Measurements from ENCODE around the gene ZNF318. TPM values are rescaled to one million over a fixed set of nuclear protein-coding genes. Genes with fewer than 3 reads are reported as not detected.

The ZNF318 gene
- total RNA-seq, 1 donor from 2014 or later = 23.2 TPM

GRCh38 chr6:43302126-43302525 is 67.3 kb downstream of the ZNF318 start:
- Mint-ChIP-seq H3K27me3 (peaks cover 17% of the 10 kb centered on the region), H3K36me3 (ENCODE audit: insufficient read depth) (no peaks in the 10 kb centered on the region), H3K4me1 (ENCODE audit: low read depth) (no peaks in the 10 kb centered on the region), H3K27ac (no peak overlapping the region), H3K4me3 (ENCODE audit: low read depth) (no peak overlapping the region), H3K9me3 (ENCODE audit: low read depth) (no peaks in the 10 kb centered on the region)
- TF ChIP-seq, protein P1, sequence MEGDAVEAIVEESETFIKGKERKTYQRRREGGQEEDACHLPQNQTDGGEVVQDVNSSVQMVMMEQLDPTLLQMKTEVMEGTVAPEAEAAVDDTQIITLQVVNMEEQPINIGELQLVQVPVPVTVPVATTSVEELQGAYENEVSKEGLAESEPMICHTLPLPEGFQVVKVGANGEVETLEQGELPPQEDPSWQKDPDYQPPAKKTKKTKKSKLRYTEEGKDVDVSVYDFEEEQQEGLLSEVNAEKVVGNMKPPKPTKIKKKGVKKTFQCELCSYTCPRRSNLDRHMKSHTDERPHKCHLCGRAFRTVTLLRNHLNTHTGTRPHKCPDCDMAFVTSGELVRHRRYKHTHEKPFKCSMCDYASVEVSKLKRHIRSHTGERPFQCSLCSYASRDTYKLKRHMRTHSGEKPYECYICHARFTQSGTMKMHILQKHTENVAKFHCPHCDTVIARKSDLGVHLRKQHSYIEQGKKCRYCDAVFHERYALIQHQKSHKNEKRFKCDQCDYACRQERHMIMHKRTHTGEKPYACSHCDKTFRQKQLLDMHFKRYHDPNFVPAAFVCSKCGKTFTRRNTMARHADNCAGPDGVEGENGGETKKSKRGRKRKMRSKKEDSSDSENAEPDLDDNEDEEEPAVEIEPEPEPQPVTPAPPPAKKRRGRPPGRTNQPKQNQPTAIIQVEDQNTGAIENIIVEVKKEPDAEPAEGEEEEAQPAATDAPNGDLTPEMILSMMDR (IDR thresholded peaks at IDR 0.05; ENCODE audit: unreplicated experiment) = no peak
- DNase-seq (ENCODE audit: low spot score, unreplicated experiment) = no peak

GRCh38 chr6:43301081-43301870 is 68.2 kb downstream of the ZNF318 start:
- H3K27ac Mint-ChIP-seq = no peak overlapping the region
- H3K36me3 Mint-ChIP-seq (ENCODE audit: insufficient read depth) = no peaks in the 10 kb centered on the region
- no peak for DNase-seq (ENCODE audit: low spot score, unreplicated experiment)
- peaks cover 19% of the 10 kb centered on the region for H3K27me3 Mint-ChIP-seq
- H3K9me3 Mint-ChIP-seq (ENCODE audit: low read depth) = no peaks in the 10 kb centered on the region
- no peaks in the 10 kb centered on the region for H3K4me1 Mint-ChIP-seq (ENCODE audit: low read depth)
- TF ChIP-seq, protein P1 (IDR thresholded peaks at IDR 0.05; ENCODE audit: unreplicated experiment) = no peak
- H3K4me3 Mint-ChIP-seq (ENCODE audit: low read depth) = no peak overlapping the region

- no peaks in the 10 kb centered on the region for H3K4me1 Mint-ChIP-seq (ENCODE audit: low read depth)
- H3K36me3 Mint-ChIP-seq (ENCODE audit: insufficient read depth) = no peaks in the 10 kb centered on the region
- no peaks in the 10 kb centered on the region for H3K9me3 Mint-ChIP-seq (ENCODE audit: low read depth)
- no peak for DNase-seq (ENCODE audit: low spot score, unreplicated experiment)
- no peak overlapping the region for H3K4me3 Mint-ChIP-seq (ENCODE audit: low read depth)
- TF ChIP-seq, protein P1 (IDR thresholded peaks at IDR 0.05; ENCODE audit: unreplicated experiment) = no peak
- H3K27me3 Mint-ChIP-seq = peaks cover 19% of the 10 kb centered on the region
- H3K27ac Mint-ChIP-seq = no peak overlapping the region
Measured at GRCh38 chr6:43299338-43300293, 69.8 kb downstream of the ZNF318 start.

DNA sequence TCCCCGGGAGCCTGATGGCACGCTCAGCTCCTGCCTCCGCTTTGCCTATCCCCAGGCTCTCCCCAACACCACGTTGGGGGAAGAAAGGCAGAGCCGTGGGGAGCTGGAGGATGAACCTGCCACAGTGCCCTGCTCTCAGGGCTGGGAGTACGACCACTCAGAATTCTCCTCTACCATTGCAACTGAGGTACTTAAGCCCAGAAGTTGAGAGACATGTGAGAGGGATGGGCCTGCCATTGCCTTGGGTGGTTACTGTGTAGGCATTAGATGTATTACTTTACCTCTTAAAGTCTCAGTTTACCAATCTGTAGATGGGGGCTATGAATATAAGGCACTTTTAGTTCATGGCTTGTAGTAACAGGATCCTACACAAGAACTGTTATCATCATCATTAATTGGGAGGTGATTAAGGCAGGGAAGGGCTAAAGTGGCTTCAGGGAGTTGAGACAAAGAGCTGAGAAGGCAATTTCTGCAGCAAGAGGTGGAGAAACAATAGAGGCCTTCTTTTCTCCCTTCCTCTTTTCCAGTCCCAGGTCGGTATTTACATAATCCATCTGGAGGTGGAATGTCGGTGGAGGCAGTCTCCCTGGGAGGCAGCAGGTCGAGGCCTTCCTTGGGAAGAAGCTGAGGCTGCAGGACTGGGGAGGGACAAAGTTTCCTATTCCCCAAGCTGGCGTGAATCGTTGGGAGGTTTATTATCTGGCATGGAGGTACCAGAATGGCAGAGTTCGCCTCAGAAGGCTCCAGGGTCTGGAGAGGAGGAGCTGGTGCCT is 70.7 kb downstream of the ZNF318 start:
- H3K27ac Mint-ChIP-seq = no peak overlapping the region
- H3K27me3 Mint-ChIP-seq = peaks cover 19% of the 10 kb centered on the region
- no peaks in the 10 kb centered on the region for H3K4me1 Mint-ChIP-seq (ENCODE audit: low read depth)
- H3K4me3 Mint-ChIP-seq (ENCODE audit: low read depth) = no peak overlapping the region
- DNase-seq (ENCODE audit: low spot score, unreplicated experiment) = no peak
- TF ChIP-seq, protein P1 (IDR thresholded peaks at IDR 0.05; ENCODE audit: unreplicated experiment) = no peak
- H3K36me3 Mint-ChIP-seq (ENCODE audit: insufficient read depth) = no peaks in the 10 kb centered on the region
- H3K9me3 Mint-ChIP-seq (ENCODE audit: low read depth) = no peaks in the 10 kb centered on the region
